GM19239 (cell line): Measurements from ENCODE around the gene ANXA5.

Source experiments
- DNase-seq: peaks from one replicate; pipeline ENCODE4 v3.0.0; 2011; ENCODE audit warnings: low spot score; ENCODE audit not compliant: insufficient read length
- FAIRE-seq: peaks from 2 replicates; lab custom pipeline; 2011; peaks lifted over from hg19 to GRCh38; lab: Jason Lieb, UNC

The ANXA5 gene

GRCh38 chr4:121712783-121713182, 16.0 kb upstream of the ANXA5 start:
- no peak for FAIRE-seq
- no peak for DNase-seq

GRCh38 chr4:121712001-121712651, 15.3 kb upstream of the ANXA5 start:
- FAIRE-seq (peak; percentile 18), DNase-seq (no peak)

- DNase-seq (no peak), FAIRE-seq (peak; percentile 76)
These were observed 14.7 kb upstream of the ANXA5 start for GRCh38 chr4:121711263-121712000.

DNA sequence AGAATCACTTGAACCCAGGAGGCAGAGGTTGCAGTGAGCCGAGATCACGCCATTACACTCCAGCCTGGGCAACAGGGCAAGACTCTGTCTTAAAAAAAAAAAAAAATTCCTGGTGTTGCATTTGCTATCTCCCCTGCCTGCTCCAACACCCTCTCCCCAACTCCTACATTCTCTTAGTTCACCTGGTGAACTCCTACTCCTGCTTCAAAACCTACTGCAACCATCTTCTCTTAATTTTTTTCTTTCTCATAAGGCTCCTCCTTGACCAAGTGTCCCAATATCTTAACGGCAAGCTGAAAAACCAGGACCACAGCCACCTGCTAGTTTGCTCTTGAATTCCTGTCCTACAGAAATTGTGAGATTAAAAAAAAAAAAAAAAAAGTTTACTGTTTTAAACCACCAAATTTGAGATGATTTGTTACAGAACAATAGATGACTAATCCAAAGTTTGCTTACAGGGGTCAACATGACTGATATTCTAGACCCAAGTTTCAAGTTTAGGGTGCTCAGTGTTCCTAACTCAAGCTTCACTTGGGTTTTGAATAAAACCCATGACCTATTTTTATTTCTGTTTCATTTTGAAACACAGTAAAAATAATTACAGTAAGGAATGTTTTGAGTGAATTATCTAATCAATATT, 13.1 kb upstream of the ANXA5 start:
- FAIRE-seq (no peak), DNase-seq (no peak)

GRCh38 chr4:121707344-121707743, 10.6 kb upstream of the ANXA5 start:
- no peak for FAIRE-seq

GRCh38 chr4:121706595-121707021, 9.8 kb upstream of the ANXA5 start:
- DNase-seq (no peak), FAIRE-seq (no peak)

More at GRCh38 chr4:121707344-121707743, 10.6 kb upstream of the ANXA5 start:
- no peak for DNase-seq

- FAIRE-seq (no peak), DNase-seq (no peak)
These were observed 8.7 kb upstream of the ANXA5 start for GRCh38 chr4:121705521-121705920.

GRCh38 chr4:121702136-121702535, 5.4 kb upstream of the ANXA5 start:
- DNase-seq (no peak), FAIRE-seq (no peak)

- FAIRE-seq = peak; percentile 68
- no peak for DNase-seq
These were observed 4.5 kb upstream of the ANXA5 start for GRCh38 chr4:121701263-121701662.

DNA sequence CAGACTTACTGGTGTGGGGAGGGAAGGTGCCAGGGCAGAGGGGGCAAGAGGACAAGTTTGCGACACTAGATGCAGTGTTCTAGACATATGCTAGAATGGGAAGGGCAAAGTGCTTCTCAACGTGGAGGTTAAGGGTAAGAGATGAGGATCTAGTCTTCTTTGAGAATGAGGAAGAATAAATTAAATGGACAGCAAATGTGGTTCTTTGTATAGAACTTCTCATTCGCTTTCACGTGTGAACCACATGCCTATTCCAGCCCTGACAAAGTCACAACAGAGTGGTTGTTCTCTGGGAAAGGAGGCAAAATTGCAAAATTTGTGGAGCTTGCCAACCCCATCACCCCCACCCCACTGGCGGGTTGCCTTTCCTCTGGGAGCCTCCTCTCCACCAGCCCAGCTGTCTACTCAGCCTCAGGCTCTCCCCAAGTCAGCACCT, 1.5 kb upstream of the ANXA5 start:
- DNase-seq (no peak), FAIRE-seq (no peak)

GRCh38 chr4:121697564-121697963, 784 bp upstream of the ANXA5 start:
- DNase-seq (no peak), FAIRE-seq (peak; percentile 79)

DNA sequence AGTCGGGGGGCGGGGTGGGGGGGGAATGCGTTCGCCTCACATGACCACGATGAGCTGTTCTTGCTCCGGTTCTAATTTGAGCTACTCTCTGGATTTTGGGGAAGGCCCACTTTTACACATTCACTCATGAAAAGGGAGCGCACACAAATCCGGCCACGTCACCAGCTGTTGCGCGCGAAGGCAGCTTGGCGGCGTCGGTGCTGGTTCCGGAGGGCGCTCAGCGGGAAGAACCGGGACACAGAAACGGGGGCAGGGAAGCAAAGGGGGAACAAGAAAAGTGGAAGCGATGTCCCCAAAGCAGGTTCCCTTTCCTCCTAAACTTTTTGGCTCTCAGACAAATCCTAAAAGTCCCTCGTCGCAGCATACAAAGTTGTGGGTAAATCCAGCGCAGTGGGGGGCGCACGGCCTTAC, 605 bp downstream of the ANXA5 start:
- peak; percentile 81 for FAIRE-seq
- peak; percentile 20 for DNase-seq

DNA sequence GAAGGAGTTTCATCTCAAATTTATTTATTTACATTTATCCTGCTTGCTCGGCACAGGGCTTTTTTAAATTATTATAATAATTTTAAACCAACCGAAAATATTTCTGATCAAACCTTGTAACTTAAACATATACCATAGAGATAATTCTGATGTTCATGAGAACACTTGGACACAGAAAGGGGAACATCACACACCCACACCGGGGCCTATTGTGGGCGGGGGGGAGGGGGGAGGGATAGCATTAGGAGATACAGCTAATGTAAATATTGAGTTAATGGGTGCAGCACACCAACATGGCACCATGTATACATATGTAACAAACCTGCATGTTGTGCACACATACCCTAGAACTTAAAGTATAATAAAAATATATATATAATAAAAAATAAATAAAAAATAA, 2.9 kb downstream of the ANXA5 start:
- DNase-seq = no peak
- FAIRE-seq = no peak

GRCh38 chr4:121693450-121693849, 3.3 kb downstream of the ANXA5 start:
- FAIRE-seq = no peak

GRCh38 chr4:121692261-121692660, 4.5 kb downstream of the ANXA5 start:
- FAIRE-seq (no peak), DNase-seq (no peak)

More at GRCh38 chr4:121693450-121693849, 3.3 kb downstream of the ANXA5 start:
- no peak for DNase-seq

- FAIRE-seq = no peak
These were observed 6.8 kb downstream of the ANXA5 start for GRCh38 chr4:121690001-121690400.

DNA sequence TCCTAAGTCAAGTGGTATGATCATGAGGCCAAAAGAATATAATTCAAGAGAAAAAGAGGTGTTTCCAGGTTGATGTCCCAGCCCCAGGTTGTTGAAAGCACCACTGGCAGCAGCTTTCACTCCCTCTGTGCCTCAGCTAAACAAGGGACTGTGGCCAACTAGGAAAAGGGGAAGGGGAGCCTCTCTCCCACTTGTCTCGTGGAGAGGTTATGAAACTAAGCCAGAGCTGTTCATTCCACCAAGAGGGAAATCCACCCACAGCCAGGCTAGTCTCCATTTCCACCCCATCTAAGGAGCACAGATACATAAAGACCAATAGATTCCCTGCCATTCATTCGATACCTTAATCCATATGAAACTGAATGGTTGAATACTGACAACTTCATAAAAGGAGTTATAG, 8.1 kb downstream of the ANXA5 start:
- FAIRE-seq (no peak), DNase-seq (no peak)

More at GRCh38 chr4:121690001-121690400, 6.8 kb downstream of the ANXA5 start:
- DNase-seq = no peak

DNA sequence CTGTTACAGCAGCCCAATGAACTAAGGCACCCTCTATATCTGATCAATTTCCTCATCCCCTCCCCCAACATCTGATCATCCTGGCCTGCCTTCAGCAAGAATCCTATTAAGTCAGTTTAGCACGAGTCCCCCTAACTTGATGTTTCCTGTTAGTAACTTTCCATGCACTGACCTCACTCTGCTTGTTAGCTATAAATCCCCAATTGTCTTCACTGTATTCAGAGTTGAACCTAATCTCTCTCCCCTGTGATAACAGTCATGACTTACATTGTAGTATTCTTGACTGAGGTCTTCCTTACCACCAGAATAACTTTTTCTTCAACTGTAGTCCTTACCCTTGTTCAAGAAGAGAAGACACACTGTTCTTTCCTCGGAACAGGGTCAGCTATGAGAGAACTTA, 8.5 kb downstream of the ANXA5 start:
- FAIRE-seq (no peak), DNase-seq (no peak)

DNA sequence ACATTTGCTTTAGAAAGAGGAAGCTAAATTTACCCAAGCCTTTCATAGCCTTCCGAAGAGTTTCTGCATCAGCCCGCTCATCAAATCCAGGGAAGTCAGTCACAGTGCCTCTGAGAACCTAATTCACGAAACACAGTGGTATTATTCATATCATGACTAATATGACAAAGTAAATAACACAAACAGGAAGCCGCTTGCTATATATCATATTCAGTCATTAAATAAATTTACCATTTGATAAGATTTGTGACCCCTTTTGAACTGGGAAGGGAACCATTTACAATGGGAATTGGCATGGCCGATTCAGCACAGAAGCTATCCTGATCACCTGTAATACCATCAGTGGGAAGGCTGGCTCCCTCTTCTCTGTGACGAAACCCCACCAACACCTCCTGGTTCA, 10.5 kb downstream of the ANXA5 start:
- DNase-seq = no peak
- FAIRE-seq = no peak

GRCh38 chr4:121685257-121685656, 11.5 kb downstream of the ANXA5 start:
- FAIRE-seq = no peak
- no peak for DNase-seq

DNA sequence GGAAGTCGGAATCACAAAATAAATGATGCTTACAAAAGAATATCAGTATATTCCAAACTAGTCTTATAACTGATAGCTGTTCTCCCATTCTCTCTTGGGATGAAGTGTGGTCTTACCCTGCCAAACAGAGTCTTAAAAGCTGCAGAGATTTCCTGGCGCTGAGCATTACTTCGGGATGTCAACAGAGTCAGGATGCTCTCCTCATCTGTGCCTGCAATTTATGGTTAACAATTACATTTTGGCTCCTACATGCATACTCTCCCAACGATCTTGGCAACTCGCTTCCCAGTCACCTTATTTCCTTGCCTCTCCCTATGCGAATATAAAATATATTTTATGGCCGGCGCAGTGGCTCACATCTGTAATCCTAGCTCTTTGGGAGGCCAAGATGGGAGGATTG, 12.2 kb downstream of the ANXA5 start:
- no peak for DNase-seq
- no peak for FAIRE-seq
